CD14-positive monocyte (primary cell): Measurements from ENCODE around the gene TBC1D10A. TPM values are rescaled to one million over a fixed set of nuclear protein-coding genes. Genes with fewer than 3 reads are reported as not detected.

ENCODE experiments used
- DNase-seq, 3 donors: peaks; one replicate each; pipeline ENCODE4 v3.0.0-alpha.2; 2011 to 2022
- H2AFZ ChIP-seq: 2 replicates; pipeline ENCODE4 v1.6.0; 2012; ENCODE audit warnings: mild to moderate bottlenecking, low read depth, low read length, inconsistent platforms; ENCODE audit not compliant: insufficient read depth, poor library complexity, severe bottlenecking
- H3K27ac ChIP-seq, 2 donors: 1 replicate in 1 of 2; 2 replicates in 1 of 2; pipeline ENCODE4 v1.5.1; 2012 to 2013; ENCODE audit warnings: low read length in 2 of 2, control low read depth in 1 of 2, inconsistent platforms in 1 of 2, low read depth in 1 of 2, mild to moderate bottlenecking in 1 of 2
- H3K27me3 ChIP-seq, 2 donors: one replicate each; pipeline versions ENCODE4 v1.6.0 to v1.6.1; 2011 to 2013; ENCODE audit warnings: low read length in 2 of 2; ENCODE audit not compliant: control insufficient read depth in 2 of 2, insufficient read depth in 2 of 2
- H3K36me3 ChIP-seq, 2 donors: replicated peaks in 1 of 2; 1 replicate in 1 of 2; 2 replicates in 1 of 2; pipeline versions ENCODE4 v1.5.1 to v1.6.1; 2012 to 2013; ENCODE audit warnings: low read length in 2 of 2, control low read depth in 1 of 2, inconsistent platforms in 1 of 2, mild to moderate bottlenecking in 1 of 2; ENCODE audit not compliant: insufficient read depth in 2 of 2, control insufficient read depth in 1 of 2
- H3K4me1 ChIP-seq, 2 donors: 1 replicate in 1 of 2; 2 replicates in 1 of 2; pipeline versions ENCODE4 v1.5.1 to v1.6.1; 2012 to 2013; ENCODE audit warnings: low read length in 2 of 2, control low read depth in 1 of 2, inconsistent platforms in 1 of 2, mild to moderate bottlenecking in 1 of 2, moderate library complexity in 1 of 2; ENCODE audit not compliant: insufficient read depth in 2 of 2, control insufficient read depth in 1 of 2
- H3K4me2 ChIP-seq: replicated peaks from 2 replicates; pipeline ENCODE3; 2012; ENCODE audit warnings: low read length, moderate library complexity, mild to moderate bottlenecking; ENCODE audit not compliant: poor library complexity, severe bottlenecking; ENCODE audit errors: extremely low read depth
- H3K4me3 ChIP-seq, 3 experiments: fragments of 200-600 bp in 1 of 3; sonication (generic) in 1 of 3; replicated peaks in 1 of 3; 1 replicate in 2 of 3; 2 replicates in 1 of 3; pipeline ENCODE4 v1.5.1; 2011 to 2013; ENCODE audit warnings: low read length in 3 of 3, mild to moderate bottlenecking in 3 of 3, control low read depth in 2 of 3, low read depth in 2 of 3, inconsistent platforms in 1 of 3, moderate library complexity in 1 of 3
- H3K79me2 ChIP-seq: 2 replicates; pipeline ENCODE4 v1.6.0; 2012; ENCODE audit warnings: mild to moderate bottlenecking, control low read depth, inconsistent platforms, low read length, moderate library complexity; ENCODE audit not compliant: insufficient read depth
- H3K9ac ChIP-seq: 2 replicates; pipeline ENCODE4 v1.6.0; 2017; ENCODE audit warnings: low read length, mild to moderate bottlenecking; ENCODE audit not compliant: insufficient read depth, poor library complexity, severe bottlenecking
- H3K9me3 ChIP-seq, 2 donors: replicated peaks in 1 of 2; 1 replicate in 1 of 2; 2 replicates in 1 of 2; pipeline versions ENCODE4 v1.5.1 to v1.6.1; 2012 to 2013; ENCODE audit warnings: low read length in 2 of 2, control low read depth in 1 of 2; ENCODE audit not compliant: control insufficient read depth in 1 of 2, insufficient read depth in 1 of 2
- H4K20me1 ChIP-seq: 2 replicates; pipeline ENCODE4 v1.6.0; 2012; ENCODE audit warnings: mild to moderate bottlenecking, low read length, control low read depth, moderate library complexity; ENCODE audit not compliant: insufficient read depth
- H3K27ac Mint-ChIP-seq, 7 donors: one replicate each; pipeline ENCODE4 v1.8.0; 2020; ENCODE audit warnings: mild to moderate bottlenecking in 7 of 7, mixed read lengths in 7 of 7, moderate library complexity in 6 of 7, inconsistent platforms in 2 of 7
- H3K27me3 Mint-ChIP-seq, 3 donors: one replicate each; pipeline ENCODE4 v1.8.0; 2021 to 2022; ENCODE audit warnings: low read depth in 3 of 3, mild to moderate bottlenecking in 3 of 3, mixed read lengths in 3 of 3, moderate library complexity in 3 of 3, inconsistent platforms in 1 of 3
- H3K36me3 Mint-ChIP-seq, 2 donors: one replicate each; pipeline ENCODE4 v1.8.0; 2020; ENCODE audit warnings: mixed read lengths in 2 of 2, inconsistent platforms in 1 of 2, mild to moderate bottlenecking in 1 of 2
- H3K4me1 Mint-ChIP-seq: one replicate; pipeline ENCODE4 v1.8.0; 2020; ENCODE audit warnings: mild to moderate bottlenecking, mixed read lengths
- H3K4me3 Mint-ChIP-seq, 2 donors: one replicate each; pipeline ENCODE4 v1.8.0; 2020; ENCODE audit warnings: mild to moderate bottlenecking in 2 of 2, mixed read lengths in 2 of 2, moderate library complexity in 1 of 2
- H3K9me3 Mint-ChIP-seq, 7 donors: one replicate each; pipeline ENCODE4 v1.8.0; 2020 to 2022; ENCODE audit warnings: mixed read lengths in 7 of 7, mild to moderate bottlenecking in 6 of 7, moderate library complexity in 6 of 7, inconsistent platforms in 2 of 7
- WGBS: methylation state at CpG from one replicate; pipeline ENCODE4 v1.1.5; 2013; ENCODE audit warnings: missing lambda C conversion rate; ENCODE audit not compliant: insufficient coverage; 5-methylcytosine and 5-hydroxymethylcytosine counted together
- intact Hi-C, 2 donors: fragments of 100-400 bp; cut with micrococcal nuclease; formaldehyde crosslinking; loops; one replicate each; pipeline versions ENCODE4 v1.15.0 to v1.15.1; 2023
- polyA plus RNA-seq, 3 donors: library from polyadenylated mRNA; depleted of rRNA in 1 of 3; unstranded in 2 of 3; stranded (reverse) in 1 of 3; fragments of 300-500 nt in 2 of 3; fragments of >200 nt in 1 of 3; fragmentation: Illumina TruSeq in 2 of 3; gene quantifications; 1 replicate in 2 of 3; 2 replicates in 1 of 3; pipeline ENCODE4 v1.2.3, GENCODE V29; 2012 to 2021
- TF ChIP-seq, protein P1 (sequence below): fragments of 200-600 bp; IDR thresholded peaks from one replicate; pipeline ENCODE4 v1.8.0; 2022; ENCODE audit warnings: antibody characterized with exemption, mild to moderate bottlenecking

Gene TBC1D10A
- polyA plus RNA-seq, 3 donors = 13.4 to 38.3 (median 21.8) TPM

DNA sequence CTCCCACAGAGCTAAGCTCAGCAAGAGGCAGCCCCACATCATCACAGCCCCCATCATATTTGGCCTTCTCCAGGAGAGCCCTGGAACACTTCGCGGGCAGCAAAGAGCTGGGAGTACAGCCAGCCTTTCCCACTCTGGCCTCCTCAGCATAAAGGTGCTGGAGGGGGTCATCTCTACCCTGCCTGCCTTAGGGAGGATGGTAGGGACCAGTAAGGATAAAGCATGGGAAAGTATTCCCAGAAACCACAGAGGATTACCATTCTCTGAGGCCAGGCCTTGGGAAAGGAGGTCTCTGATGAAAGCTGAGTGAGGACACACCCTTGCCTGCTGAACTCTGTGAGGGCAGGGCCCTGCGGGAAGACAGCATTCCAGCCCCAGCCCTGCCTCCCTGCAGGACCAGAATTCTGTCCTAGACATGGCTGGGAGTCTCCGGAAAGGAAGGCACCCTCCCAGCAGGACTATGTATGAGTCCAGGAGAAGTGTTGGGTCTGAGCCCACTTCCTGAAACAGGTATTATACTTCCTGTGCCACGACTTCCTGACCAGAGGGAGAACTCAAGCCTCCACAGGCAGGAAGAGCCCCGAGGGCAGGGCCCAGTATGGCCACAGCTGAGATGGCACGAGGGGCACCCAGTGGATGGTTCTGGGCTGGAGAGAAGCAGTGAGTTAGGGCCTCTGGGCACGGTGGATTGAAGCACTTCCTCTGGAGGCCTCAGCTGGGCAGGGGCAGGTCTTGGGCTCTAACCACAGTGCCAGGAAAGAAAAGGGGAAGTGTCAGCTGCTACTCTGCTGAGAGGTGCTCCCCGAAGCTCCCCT is 24.5 kb downstream of the TBC1D10A start:
- Histone ChIP-seq H3K27ac (peak overlapping the region; percentile 58 to 87), H4K20me1 (peaks cover 25% of the 10 kb centered on the region), H3K4me3 (peak overlapping the region in 1 of 3 experiments; percentile 65), H3K79me2 (peaks cover 30% of the 10 kb centered on the region), H3K4me1 (peaks cover 64% of the 10 kb centered on the region in 2 donors), H3K9ac (peak overlapping the region; percentile 48), H2AFZ (peak overlapping the region; percentile 12), H3K27me3 (no peaks in the 10 kb centered on the region), H3K4me2 (peak overlapping the region; percentile 66), H3K9me3 (no peaks in the 10 kb centered on the region), H3K36me3 (peaks cover 26 to 41% of the 10 kb centered on the region in 2 donors)
- H3K27me3 Mint-ChIP-seq = peaks cover 0 to 3% (median 2%) of the 10 kb centered on the region in 3 donors
- peak overlapping the region; percentile 90 to 98 (median 93) for H3K27ac Mint-ChIP-seq
- H3K4me1 Mint-ChIP-seq = peaks cover 70% of the 10 kb centered on the region
- peak; percentile 82 to 93 (median 92) for DNase-seq
- peaks cover 54% of the 10 kb centered on the region in 2 donors for H3K36me3 Mint-ChIP-seq
- peak overlapping the region; percentile 39 to 88 for H3K4me3 Mint-ChIP-seq
- WGBS = 6% methylated on average over 4 of the region's 9 CpGs
- TF ChIP-seq, protein P1, sequence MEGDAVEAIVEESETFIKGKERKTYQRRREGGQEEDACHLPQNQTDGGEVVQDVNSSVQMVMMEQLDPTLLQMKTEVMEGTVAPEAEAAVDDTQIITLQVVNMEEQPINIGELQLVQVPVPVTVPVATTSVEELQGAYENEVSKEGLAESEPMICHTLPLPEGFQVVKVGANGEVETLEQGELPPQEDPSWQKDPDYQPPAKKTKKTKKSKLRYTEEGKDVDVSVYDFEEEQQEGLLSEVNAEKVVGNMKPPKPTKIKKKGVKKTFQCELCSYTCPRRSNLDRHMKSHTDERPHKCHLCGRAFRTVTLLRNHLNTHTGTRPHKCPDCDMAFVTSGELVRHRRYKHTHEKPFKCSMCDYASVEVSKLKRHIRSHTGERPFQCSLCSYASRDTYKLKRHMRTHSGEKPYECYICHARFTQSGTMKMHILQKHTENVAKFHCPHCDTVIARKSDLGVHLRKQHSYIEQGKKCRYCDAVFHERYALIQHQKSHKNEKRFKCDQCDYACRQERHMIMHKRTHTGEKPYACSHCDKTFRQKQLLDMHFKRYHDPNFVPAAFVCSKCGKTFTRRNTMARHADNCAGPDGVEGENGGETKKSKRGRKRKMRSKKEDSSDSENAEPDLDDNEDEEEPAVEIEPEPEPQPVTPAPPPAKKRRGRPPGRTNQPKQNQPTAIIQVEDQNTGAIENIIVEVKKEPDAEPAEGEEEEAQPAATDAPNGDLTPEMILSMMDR = no peak
- H3K9me3 Mint-ChIP-seq = peaks cover 0 to 2% (median 0%) of the 10 kb centered on the region in 7 donors
- intact Hi-C loops = loop anchor here in 1 of 2 donors (10.0 kb wide), 1 partner anchor 53 kb away; the partner anchor contains the start of genes CCDC157 and SF3A1

DNA sequence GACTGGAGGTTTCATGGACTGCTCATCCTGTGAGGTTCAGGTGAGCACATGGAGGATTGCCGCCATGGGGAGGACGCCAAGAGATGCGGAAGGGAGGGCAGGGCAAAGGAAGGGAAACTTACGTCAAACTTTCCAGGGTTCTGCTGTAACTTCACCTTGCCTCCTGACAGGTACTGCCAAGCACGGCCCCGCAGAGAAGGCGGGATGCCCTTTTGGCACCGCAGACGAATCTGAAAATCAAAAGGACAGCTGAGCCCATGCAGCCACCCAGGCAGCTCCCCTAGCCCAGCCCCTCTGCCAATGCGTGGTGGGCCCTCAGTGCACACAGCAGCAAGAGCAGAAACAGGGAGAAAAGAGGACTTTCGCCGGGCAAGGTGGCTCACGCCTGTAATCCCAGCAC is 27.4 kb downstream of the TBC1D10A start:
- Mint-ChIP-seq H3K27me3 (peaks cover 0 to 3% (median 2%) of the 10 kb centered on the region in 3 donors), H3K36me3 (peaks cover 81% of the 10 kb centered on the region in 2 donors), H3K4me1 (peaks cover 41% of the 10 kb centered on the region), H3K4me3 (no peak overlapping the region), H3K9me3 (peaks cover 0 to 2% (median 0%) of the 10 kb centered on the region in 7 donors), H3K27ac (no peak overlapping the region)
- Histone ChIP-seq H2AFZ (no peak overlapping the region), H3K4me2 (no peak overlapping the region), H3K9me3 (no peaks in the 10 kb centered on the region), H3K36me3 (peaks cover 53 to 70% of the 10 kb centered on the region in 2 donors), H3K27me3 (no peaks in the 10 kb centered on the region), H3K4me3 (no peak overlapping the region), H3K27ac (no peak overlapping the region), H3K79me2 (peaks cover 15% of the 10 kb centered on the region), H3K9ac (no peak overlapping the region), H3K4me1 (peaks cover 35% of the 10 kb centered on the region in 2 donors), H4K20me1 (peaks cover 43% of the 10 kb centered on the region)
- DNase-seq = no peak
- intact Hi-C loops = no loop called here
- WGBS = 100% methylated on average over 11 of the region's 13 CpGs
- TF ChIP-seq, protein P1 = no peak
